ENCODE data around the gene GRID1. TPM values are rescaled to one million over a fixed set of nuclear protein-coding genes. Genes with fewer than 3 reads are reported as not detected.

GRID1 gene
- total RNA-seq, 4 donors from 2014 or later, result 0.03 to 2.7 (median 0.49) TPM

DNA sequence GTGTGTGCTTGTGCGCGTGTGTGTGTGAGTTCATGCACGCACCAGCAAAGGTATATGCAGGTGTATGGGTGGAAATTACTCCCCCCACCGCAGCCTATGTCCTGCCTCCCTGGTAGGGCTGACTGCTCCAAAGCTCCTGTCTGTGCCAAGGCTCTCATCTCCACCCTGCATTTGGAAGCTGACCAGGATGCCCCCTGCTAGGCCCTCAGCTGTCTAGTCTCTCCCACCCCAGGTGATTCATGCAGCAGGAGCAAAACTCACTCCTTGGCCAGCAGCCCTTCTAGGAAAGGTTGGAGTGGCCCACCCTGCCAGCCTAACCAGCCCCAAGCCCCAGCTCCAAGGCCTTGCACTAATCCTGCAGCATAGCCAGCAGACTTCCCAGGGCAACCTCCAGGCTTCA is 148.4 kb downstream of the GRID1 start:
- H3K27ac ChIP-seq, result no peak overlapping the region
- H3K9me3 ChIP-seq, result no peaks in the 10 kb centered on the region
- H3K4me1 ChIP-seq, result no peaks in the 10 kb centered on the region
- H3K36me3 ChIP-seq, result no peaks in the 10 kb centered on the region
- DNase-seq, result no peak
- 83 to 100% methylated on average over 2 to 4 of the region's 4 CpGs for WGBS, 2 donors
- H3K4me3 ChIP-seq, result no peak overlapping the region
- intact Hi-C loops (cut with DNase I), result no loop called here
- TF ChIP-seq, protein P1, sequence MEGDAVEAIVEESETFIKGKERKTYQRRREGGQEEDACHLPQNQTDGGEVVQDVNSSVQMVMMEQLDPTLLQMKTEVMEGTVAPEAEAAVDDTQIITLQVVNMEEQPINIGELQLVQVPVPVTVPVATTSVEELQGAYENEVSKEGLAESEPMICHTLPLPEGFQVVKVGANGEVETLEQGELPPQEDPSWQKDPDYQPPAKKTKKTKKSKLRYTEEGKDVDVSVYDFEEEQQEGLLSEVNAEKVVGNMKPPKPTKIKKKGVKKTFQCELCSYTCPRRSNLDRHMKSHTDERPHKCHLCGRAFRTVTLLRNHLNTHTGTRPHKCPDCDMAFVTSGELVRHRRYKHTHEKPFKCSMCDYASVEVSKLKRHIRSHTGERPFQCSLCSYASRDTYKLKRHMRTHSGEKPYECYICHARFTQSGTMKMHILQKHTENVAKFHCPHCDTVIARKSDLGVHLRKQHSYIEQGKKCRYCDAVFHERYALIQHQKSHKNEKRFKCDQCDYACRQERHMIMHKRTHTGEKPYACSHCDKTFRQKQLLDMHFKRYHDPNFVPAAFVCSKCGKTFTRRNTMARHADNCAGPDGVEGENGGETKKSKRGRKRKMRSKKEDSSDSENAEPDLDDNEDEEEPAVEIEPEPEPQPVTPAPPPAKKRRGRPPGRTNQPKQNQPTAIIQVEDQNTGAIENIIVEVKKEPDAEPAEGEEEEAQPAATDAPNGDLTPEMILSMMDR (IDR thresholded peaks at IDR 0.05), result no peak
- TF ChIP-seq POLR2A (IDR thresholded peaks at IDR 0.05), result no peak
- no peaks in the 10 kb centered on the region for H3K27me3 ChIP-seq

DNA sequence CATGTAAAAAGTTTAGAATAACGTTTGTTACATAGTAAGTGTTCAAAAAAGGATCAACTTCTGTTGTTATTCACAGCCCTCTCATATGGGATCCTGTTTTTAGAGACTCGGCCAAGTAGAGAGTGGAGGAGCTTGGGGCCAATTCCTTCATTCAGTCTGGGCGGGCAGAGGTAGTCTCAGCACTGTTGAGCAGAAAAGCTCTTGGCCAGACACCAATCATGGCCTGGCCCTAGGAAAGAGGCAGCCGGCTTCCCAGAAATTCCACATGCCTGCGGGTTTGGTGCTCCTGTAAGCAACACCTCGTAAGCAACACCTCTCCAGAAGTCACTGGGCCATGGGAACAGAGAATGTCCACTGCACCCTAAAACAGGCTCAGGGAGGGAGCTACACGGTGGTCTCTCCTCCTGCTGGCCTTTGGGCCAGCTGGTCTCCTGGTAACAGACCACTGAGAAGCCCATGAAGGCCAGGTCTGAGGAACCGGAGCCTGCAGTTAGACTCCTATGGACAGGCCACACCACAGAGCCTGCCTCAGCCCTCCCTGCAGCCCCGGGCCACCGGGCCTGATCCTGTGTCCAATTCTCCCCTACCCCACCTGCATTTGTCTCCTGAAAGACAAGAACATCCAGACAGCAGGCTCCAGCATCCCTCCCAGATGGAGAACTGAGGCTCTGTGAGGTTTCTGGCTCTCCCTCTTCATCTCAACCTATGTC is 149.1 kb downstream of the GRID1 start:
- no peak overlapping the region for H3K4me3 ChIP-seq
- H3K4me1 ChIP-seq, result no peaks in the 10 kb centered on the region
- intact Hi-C loops (cut with DNase I), result no loop called here
- no peak for DNase-seq
- no peak overlapping the region for H3K27ac ChIP-seq
- WGBS, 2 donors, result 68 to 72% methylated on average over 5 to 6 of the region's 10 CpGs
- H3K36me3 ChIP-seq, result no peaks in the 10 kb centered on the region
- TF ChIP-seq POLR2A (IDR thresholded peaks at IDR 0.05), result no peak
- TF ChIP-seq, protein P1 (IDR thresholded peaks at IDR 0.05), result no peak
- no peaks in the 10 kb centered on the region for H3K27me3 ChIP-seq
- H3K9me3 ChIP-seq, result no peaks in the 10 kb centered on the region

DNA sequence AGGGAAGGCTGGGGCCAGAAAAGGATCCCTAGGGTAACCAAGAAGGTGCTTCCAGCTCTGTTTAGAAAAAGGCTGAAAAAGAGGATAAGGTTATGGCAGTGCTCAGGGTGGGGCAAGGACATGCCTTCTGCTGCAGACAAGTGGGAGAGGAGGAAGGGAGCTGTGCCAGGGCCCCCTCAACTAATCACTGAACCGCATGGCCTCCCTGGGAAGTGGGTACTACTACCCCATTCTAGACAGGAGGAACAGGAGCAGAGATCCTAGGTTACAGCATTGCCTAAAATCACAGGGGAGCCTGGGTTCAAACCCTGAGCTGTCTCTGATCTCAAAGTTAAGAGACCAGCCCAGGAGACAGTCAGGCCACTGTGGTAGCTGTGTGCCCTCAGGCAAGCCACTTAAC is 149.7 kb downstream of the GRID1 start:
- Histone ChIP-seq H3K27ac (no peak overlapping the region), H3K9me3 (no peaks in the 10 kb centered on the region), H3K4me1 (no peaks in the 10 kb centered on the region), H3K4me3 (no peak overlapping the region), H3K36me3 (no peaks in the 10 kb centered on the region), H3K27me3 (no peaks in the 10 kb centered on the region)
- 58 to 100% methylated on average over 1 of the region's 1 CpG for WGBS, 2 donors
- TF ChIP-seq POLR2A (IDR thresholded peaks at IDR 0.05), result no peak
- TF ChIP-seq, protein P1 (IDR thresholded peaks at IDR 0.05), result no peak
- DNase-seq, result no peak
- intact Hi-C loops (cut with DNase I), result no loop called here

DNA sequence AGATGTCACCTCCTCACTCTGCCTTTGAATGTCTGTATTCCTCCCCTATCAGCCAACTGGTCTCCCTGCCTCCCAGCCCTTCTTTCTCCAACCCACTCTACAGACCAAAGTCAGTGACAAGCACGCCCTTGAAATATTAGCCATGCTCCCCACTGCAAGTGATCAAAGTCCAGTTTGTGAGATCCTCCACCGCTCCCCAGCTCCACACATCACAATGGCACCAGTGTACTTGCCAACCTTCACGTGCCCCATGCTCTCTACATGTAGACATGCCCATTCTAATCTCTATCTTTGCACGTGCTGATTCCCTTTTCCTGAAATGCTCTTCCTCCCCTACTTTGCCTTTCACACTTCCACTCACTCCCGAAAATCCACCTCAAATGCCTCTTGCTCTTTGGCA is 150.9 kb downstream of the GRID1 start:
- H3K27ac ChIP-seq, result no peak overlapping the region
- DNase-seq, result no peak
- H3K9me3 ChIP-seq, result no peaks in the 10 kb centered on the region
- H3K36me3 ChIP-seq, result no peaks in the 10 kb centered on the region
- 60 to 76% methylated on average over 5 of the region's 5 CpGs for WGBS, 2 donors
- TF ChIP-seq POLR2A (IDR thresholded peaks at IDR 0.05), result no peak
- TF ChIP-seq, protein P1 (IDR thresholded peaks at IDR 0.05), result no peak
- no peaks in the 10 kb centered on the region for H3K27me3 ChIP-seq
- no peaks in the 10 kb centered on the region for H3K4me1 ChIP-seq
- no peak overlapping the region for H3K4me3 ChIP-seq
- intact Hi-C loops (cut with DNase I), result no loop called here

DNA sequence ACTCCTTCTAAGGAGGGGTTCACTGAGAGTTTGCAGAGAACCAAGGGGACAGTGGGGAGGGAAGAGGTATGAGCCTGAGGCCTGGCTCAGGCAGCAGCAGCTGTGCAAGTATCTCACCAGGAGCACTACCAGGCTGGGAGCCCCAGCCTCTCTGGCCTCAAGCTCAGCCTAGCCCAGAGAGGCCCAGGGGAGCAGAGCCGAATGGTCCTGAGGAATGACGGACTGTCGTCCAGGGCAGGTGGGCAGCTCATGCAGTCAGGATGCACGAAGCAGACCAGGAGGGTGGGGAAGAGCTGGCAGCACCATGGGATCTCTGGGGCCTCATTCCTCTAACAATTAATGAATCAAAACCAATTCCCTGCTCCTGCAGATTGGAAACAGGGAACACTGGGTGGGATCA is 151.5 kb downstream of the GRID1 start:
- DNase-seq, result no peak
- 80 to 93% methylated on average over 2 to 3 of the region's 4 CpGs for WGBS, 2 donors
- no peak overlapping the region for H3K4me3 ChIP-seq

More for the DNA sequence above, 151.5 kb downstream of the GRID1 start:
- no peak for TF ChIP-seq POLR2A (IDR thresholded peaks at IDR 0.05)
- TF ChIP-seq, protein P1 (IDR thresholded peaks at IDR 0.05), result no peak
- H3K36me3 ChIP-seq, result no peaks in the 10 kb centered on the region
- H3K4me1 ChIP-seq, result no peaks in the 10 kb centered on the region
- no peak overlapping the region for H3K27ac ChIP-seq
- H3K9me3 ChIP-seq, result no peaks in the 10 kb centered on the region
- intact Hi-C loops (cut with DNase I), result no loop called here
- H3K27me3 ChIP-seq, result no peaks in the 10 kb centered on the region

Measured in esophagus squamous epithelium (tissue), 5 donors.